MM.1S (cell line): ENCODE measurements around the gene ERCC4.

ENCODE experiments used
- DNase-seq: peaks from one replicate; pipeline ENCODE4 v3.0.0-alpha.2; 2015
- H2AFZ ChIP-seq: fragments of 300-600 bp; sonication (generic); 2 replicates; pipeline ENCODE4 v1.6.0; 2016; ENCODE audit warnings: antibody characterized with exemption, low read length
- H3F3A ChIP-seq: fragments of 300-600 bp; sonication (generic); 2 replicates; pipeline ENCODE4 v1.6.1; 2016; ENCODE audit warnings: mild to moderate bottlenecking, antibody characterized with exemption, low read length, moderate library complexity, mixed read lengths; ENCODE audit not compliant: insufficient read depth
- H3K27ac ChIP-seq: fragments of 300-600 bp; sonication (generic); 2 replicates; pipeline ENCODE4 v1.5.1; 2016; ENCODE audit warnings: mild to moderate bottlenecking, low read length
- H3K27me3 ChIP-seq: fragments of 300-600 bp; sonication (generic); replicated peaks from 2 replicates; pipeline ENCODE4 v1.6.0; 2016; ENCODE audit warnings: low read length; ENCODE audit not compliant: insufficient read depth
- H3K36me3 ChIP-seq: fragments of 300-600 bp; sonication (generic); replicated peaks from 2 replicates; pipeline ENCODE4 v1.6.1; 2016; ENCODE audit warnings: mild to moderate bottlenecking, low read length, mixed read lengths; ENCODE audit not compliant: insufficient read depth
- H3K4me1 ChIP-seq: fragments of 300-600 bp; sonication (generic); 2 replicates; pipeline ENCODE4 v1.6.1; 2016; ENCODE audit warnings: low read length, mixed read lengths
- H3K4me2 ChIP-seq: fragments of 300-600 bp; sonication (generic); 2 replicates; pipeline ENCODE4 v1.6.0; 2016; ENCODE audit warnings: low read depth, low read length
- H3K4me3 ChIP-seq: fragments of 300-600 bp; sonication (generic); 2 replicates; pipeline ENCODE4 v1.5.1; 2016; ENCODE audit warnings: low read length, mixed read lengths
- H3K79me2 ChIP-seq: fragments of 300-600 bp; sonication (generic); 2 replicates; pipeline ENCODE4 v1.6.1; 2016; ENCODE audit warnings: mixed run types, low read length, mixed read lengths
- H3K9ac ChIP-seq: fragments of 300-600 bp; sonication (generic); 2 replicates; pipeline ENCODE4 v1.6.1; 2016; ENCODE audit warnings: low read length, mixed read lengths
- H3K9me2 ChIP-seq: fragments of 300-600 bp; sonication (generic); replicated peaks from 2 replicates; pipeline ENCODE4 v1.6.1; 2016; ENCODE audit warnings: mild to moderate bottlenecking, low read length, mixed read lengths; ENCODE audit not compliant: insufficient read depth
- H3K9me3 ChIP-seq: fragments of 300-600 bp; sonication (generic); replicated peaks from 2 replicates; pipeline ENCODE4 v1.6.1; 2016; ENCODE audit warnings: mild to moderate bottlenecking, low read length, mixed read lengths; ENCODE audit not compliant: insufficient read depth
- H4K20me1 ChIP-seq: fragments of 300-600 bp; sonication (generic); 2 replicates; pipeline ENCODE4 v1.6.1; 2016; ENCODE audit warnings: mild to moderate bottlenecking, low read length, moderate library complexity, mixed read lengths; ENCODE audit not compliant: insufficient read depth
- CTCF ChIP-seq: fragments of 300-600 bp; sonication (generic); IDR thresholded peaks from 2 replicates; pipeline ENCODE4 v1.5.1; 2016; ENCODE audit warnings: antibody characterized with exemption, low read length, mixed read lengths
- EZH2 ChIP-seq: fragments of 300-600 bp; sonication (generic); optimal IDR thresholded peaks from 2 replicates; pipeline ENCODE3; 2017; ENCODE audit warnings: low read depth, mild to moderate bottlenecking, antibody characterized with exemption, low read length, mixed read lengths
- EZH2phosphoT487 ChIP-seq: fragments of 300-600 bp; sonication (generic); IDR thresholded peaks from 2 replicates; pipeline ENCODE4 v1.6.1; 2018; ENCODE audit warnings: antibody characterized with exemption, low read length

ERCC4 gene

GRCh38 chr16:13992322-13992721 lies 72.4 kb downstream of the ERCC4 start:
- no peaks in the 10 kb centered on the region for H3K9me2 ChIP-seq
- no peak overlapping the region for H3K4me2 ChIP-seq
- H3K4me3 ChIP-seq: no peak overlapping the region
- no peaks in the 10 kb centered on the region for H3K9me3 ChIP-seq
- DNase-seq: no peak
- no peaks in the 10 kb centered on the region for H3K79me2 ChIP-seq
- no peaks in the 10 kb centered on the region for H4K20me1 ChIP-seq
- no peaks in the 10 kb centered on the region for H3K27me3 ChIP-seq
- no peak for TF ChIP-seq EZH2phosphoT487
- no peak for TF ChIP-seq CTCF
- no peak for TF ChIP-seq EZH2
- H3K4me1 ChIP-seq: no peaks in the 10 kb centered on the region
- H2AFZ ChIP-seq: no peak overlapping the region
- no peak overlapping the region for H3K27ac ChIP-seq
- H3K36me3 ChIP-seq: no peaks in the 10 kb centered on the region
- H3F3A ChIP-seq: no peaks in the 10 kb centered on the region
- H3K9ac ChIP-seq: no peak overlapping the region

GRCh38 chr16:13992976-13993375 lies 73.0 kb downstream of the ERCC4 start:
- H3K9ac ChIP-seq: no peak overlapping the region
- H3K27ac ChIP-seq: no peak overlapping the region
- H4K20me1 ChIP-seq: no peaks in the 10 kb centered on the region
- H3K4me1 ChIP-seq: 0 out of 2 replicates have a peak, but pooled peaks cover 3% of the 10 kb centered on the region
- no peak overlapping the region for H2AFZ ChIP-seq
- no peak overlapping the region for H3K4me3 ChIP-seq
- no peak overlapping the region for H3K4me2 ChIP-seq
- H3K79me2 ChIP-seq: no peaks in the 10 kb centered on the region
- TF ChIP-seq CTCF: no peak
- no peak for TF ChIP-seq EZH2
- TF ChIP-seq EZH2phosphoT487: no peak
- H3F3A ChIP-seq: no peaks in the 10 kb centered on the region
- H3K9me2 ChIP-seq: no peaks in the 10 kb centered on the region
- no peak for DNase-seq
- no peaks in the 10 kb centered on the region for H3K27me3 ChIP-seq
- no peaks in the 10 kb centered on the region for H3K36me3 ChIP-seq
- no peaks in the 10 kb centered on the region for H3K9me3 ChIP-seq

- no peaks in the 10 kb centered on the region for H3F3A ChIP-seq
- H3K4me3 ChIP-seq: no peak overlapping the region
- 0 out of 2 replicates have a peak, but pooled peaks cover 3% of the 10 kb centered on the region for H3K4me1 ChIP-seq
- no peaks in the 10 kb centered on the region for H3K79me2 ChIP-seq
- H3K9ac ChIP-seq: no peak overlapping the region
- TF ChIP-seq CTCF (no peak), EZH2 (no peak)
- no peak overlapping the region for H2AFZ ChIP-seq
- no peaks in the 10 kb centered on the region for H3K9me2 ChIP-seq
- no peaks in the 10 kb centered on the region for H3K27me3 ChIP-seq
- no peak for DNase-seq
- H3K4me2 ChIP-seq: no peak overlapping the region
- H3K27ac ChIP-seq: no peak overlapping the region
- no peaks in the 10 kb centered on the region for H3K9me3 ChIP-seq
- H3K36me3 ChIP-seq: no peaks in the 10 kb centered on the region
- H4K20me1 ChIP-seq: no peaks in the 10 kb centered on the region
Observed at GRCh38 chr16:13994239-13995106, 74.5 kb downstream of the ERCC4 start.
